GM19043 (cell line): Measurements from ENCODE around the gene ZNF821.
"Not testable (repeated sequence)": the region's sequence is repeated elsewhere in the genome, so short reads cannot be mapped to it uniquely, and the experiment has no call there.

Experiments used
- ATAC-seq: cut with Tn5 transposase; IDR thresholded peaks from one replicate; pipeline ENCODE4 v1.9.1; 2021; ENCODE audit warnings: low read depth; ENCODE audit not compliant: unreplicated experiment

Gene ZNF821

GRCh38 chr16:71826533-71827017 lies 57.4 kb downstream of the ZNF821 start:
- ATAC-seq: no peak

DNA sequence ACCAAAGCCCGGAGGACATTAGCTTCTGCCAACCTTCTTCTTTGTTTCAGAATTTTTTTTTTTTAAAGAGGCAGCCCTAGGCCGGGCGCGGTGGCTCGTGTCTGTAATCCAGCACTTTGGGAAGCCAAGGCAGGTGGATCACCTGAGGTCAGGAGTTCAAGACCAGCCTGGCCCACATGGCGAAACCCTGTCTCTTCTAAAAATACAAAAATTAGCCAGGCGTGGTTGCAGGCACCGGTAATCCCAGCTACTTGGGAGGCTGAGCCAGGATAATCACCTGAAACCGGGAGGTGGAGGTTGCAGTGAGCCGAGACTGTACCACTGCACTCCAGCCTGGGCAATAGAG lies 66.9 kb downstream of the ZNF821 start:
- ATAC-seq: not testable (repeated sequence)

- no peak for ATAC-seq
Measured at GRCh38 chr16:71811261-71811803, 72.7 kb downstream of the ZNF821 start.

DNA sequence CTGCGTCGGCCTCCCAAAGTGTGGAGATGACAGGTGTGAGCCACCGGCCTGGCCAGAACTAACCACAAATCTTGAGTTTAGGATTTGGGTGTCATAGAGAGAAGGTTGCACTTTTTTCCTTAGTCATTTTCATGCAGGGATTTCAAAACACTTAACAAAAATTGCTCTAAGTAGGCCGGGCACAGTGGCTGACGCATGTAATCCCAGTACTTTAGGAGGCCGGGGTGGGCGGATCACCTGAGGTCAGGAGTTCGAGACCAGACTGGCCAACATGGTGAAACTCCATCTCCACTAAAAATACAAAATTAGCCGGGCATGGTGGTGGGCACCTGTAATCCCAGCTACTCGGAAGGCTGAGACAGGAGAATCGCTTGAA lies 73.8 kb downstream of the ZNF821 start:
- not testable (repeated sequence) for ATAC-seq
